HepG2 (cell line): Measurements from ENCODE around the gene CCDC174.

Source experiments
- ARNT ChIP-seq: fragments of 450-650 bp; IDR thresholded peaks from 2 replicates; pipeline ENCODE4 v1.6.1; 2017
- DPF2 ChIP-seq: sonication (generic); formaldehyde crosslinking; IDR thresholded peaks from 2 replicates; pipeline ENCODE4 v1.4.0; 2020; ENCODE audit warnings: mild to moderate bottlenecking, low read depth, missing genetic modification reagents, borderline replicate concordance
- EZH2 ChIP-seq: conservative IDR thresholded peaks from 2 replicates; pipeline ENCODE4 v1.6.1; 2012; ENCODE audit warnings: mild to moderate bottlenecking, low read depth, low read length, moderate library complexity
- MXI1 ChIP-seq: IDR thresholded peaks from 3 replicates; pipeline ENCODE4 v1.6.1; 2012; ENCODE audit warnings: low read depth, low read length, inconsistent platforms, borderline replicate concordance
- PHF21A ChIP-seq: sonication (generic); formaldehyde crosslinking; IDR thresholded peaks from 2 replicates; pipeline ENCODE4 v1.5.0; 2020; ENCODE audit warnings: mild to moderate bottlenecking, missing genetic modification reagents
- POLR2A ChIP-seq, 2 experiments: IDR thresholded peaks; 2 replicates each; pipeline ENCODE4 v1.6.1; 2011; ENCODE audit warnings: low read depth in 2 of 2, low read length in 2 of 2, mild to moderate bottlenecking in 1 of 2, moderate library complexity in 1 of 2; ENCODE audit not compliant: insufficient read depth in 1 of 2
- REST ChIP-seq, 2 experiments: IDR thresholded peaks; 2 replicates each; pipeline ENCODE4 v1.6.1; 2011 to 2012; ENCODE audit warnings: low read length in 2 of 2, borderline replicate concordance in 1 of 2, low read depth in 1 of 2, mild to moderate bottlenecking in 1 of 2, moderate library complexity in 1 of 2
- ZBTB21 ChIP-seq: sonication (generic); formaldehyde crosslinking; IDR thresholded peaks from 2 replicates; pipeline ENCODE4 v1.4.0; 2020; ENCODE audit warnings: missing genetic modification reagents
- ZNF274 ChIP-seq: sonication (generic); formaldehyde crosslinking; IDR thresholded peaks from 2 replicates; pipeline ENCODE4 v1.5.1; 2020; ENCODE audit warnings: mild to moderate bottlenecking, missing genetic modification reagents
- ZNF552 ChIP-seq: sonication (generic); formaldehyde crosslinking; IDR thresholded peaks from 2 replicates; pipeline ENCODE4 v1.9.0; 2022; ENCODE audit warnings: missing genetic modification reagents, mild to moderate bottlenecking, borderline replicate concordance
- TF ChIP-seq, protein P1 (sequence below): IDR thresholded peaks from 2 replicates; pipeline ENCODE4 v1.6.1; 2012; ENCODE audit warnings: inconsistent platforms
- TF ChIP-seq, protein P2 (sequence below): IDR thresholded peaks from 2 replicates; pipeline ENCODE4 v1.6.1; 2016; ENCODE audit warnings: low read depth, missing genetic modification reagents, missing compliant biosample characterization

DNA sequence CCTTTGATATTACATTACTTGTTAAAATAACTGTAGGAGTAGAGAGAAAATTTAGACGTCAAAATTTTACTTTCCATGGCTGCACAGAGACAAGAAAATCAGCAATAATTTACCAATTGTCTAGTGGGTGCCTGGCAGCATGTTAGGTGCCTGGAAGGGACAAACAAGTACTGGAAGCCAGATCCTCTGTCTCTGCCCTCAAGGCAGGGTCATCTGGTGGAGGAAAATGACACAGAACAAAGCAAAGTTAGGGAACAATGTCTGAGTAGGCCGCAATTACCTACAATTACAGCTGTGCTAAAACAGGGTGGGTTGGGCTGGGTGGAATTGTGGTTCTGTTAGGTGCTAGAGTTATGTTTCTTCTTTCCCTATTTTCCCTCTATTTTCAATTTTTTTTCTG, 7.4 kb downstream of the CCDC174 start:
- TF ChIP-seq POLR2A (IDR thresholded peaks at IDR 0.05; ENCODE audit: insufficient read depth in 1 of 2, low read depth in 2 of 2, low read length in 2 of 2) (no peak), ZBTB21 (CRISPR knock-in tag) (no peak), ZNF552 (CRISPR knock-in tag) (no peak), DPF2 (no peak), ARNT (no peak), MXI1 (no peak), EZH2 (no peak), ZNF274 (CRISPR knock-in tag) (no peak), PHF21A (CRISPR knock-in tag) (no peak), REST (IDR thresholded peaks at IDR 0.05; ENCODE audit: borderline replicate concordance in 1 of 2, low read depth in 1 of 2, low read length in 2 of 2) (no peak)
- TF ChIP-seq, protein P1, sequence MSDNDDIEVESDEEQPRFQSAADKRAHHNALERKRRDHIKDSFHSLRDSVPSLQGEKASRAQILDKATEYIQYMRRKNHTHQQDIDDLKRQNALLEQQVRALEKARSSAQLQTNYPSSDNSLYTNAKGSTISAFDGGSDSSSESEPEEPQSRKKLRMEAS: no peak
- TF ChIP-seq, protein P2, sequence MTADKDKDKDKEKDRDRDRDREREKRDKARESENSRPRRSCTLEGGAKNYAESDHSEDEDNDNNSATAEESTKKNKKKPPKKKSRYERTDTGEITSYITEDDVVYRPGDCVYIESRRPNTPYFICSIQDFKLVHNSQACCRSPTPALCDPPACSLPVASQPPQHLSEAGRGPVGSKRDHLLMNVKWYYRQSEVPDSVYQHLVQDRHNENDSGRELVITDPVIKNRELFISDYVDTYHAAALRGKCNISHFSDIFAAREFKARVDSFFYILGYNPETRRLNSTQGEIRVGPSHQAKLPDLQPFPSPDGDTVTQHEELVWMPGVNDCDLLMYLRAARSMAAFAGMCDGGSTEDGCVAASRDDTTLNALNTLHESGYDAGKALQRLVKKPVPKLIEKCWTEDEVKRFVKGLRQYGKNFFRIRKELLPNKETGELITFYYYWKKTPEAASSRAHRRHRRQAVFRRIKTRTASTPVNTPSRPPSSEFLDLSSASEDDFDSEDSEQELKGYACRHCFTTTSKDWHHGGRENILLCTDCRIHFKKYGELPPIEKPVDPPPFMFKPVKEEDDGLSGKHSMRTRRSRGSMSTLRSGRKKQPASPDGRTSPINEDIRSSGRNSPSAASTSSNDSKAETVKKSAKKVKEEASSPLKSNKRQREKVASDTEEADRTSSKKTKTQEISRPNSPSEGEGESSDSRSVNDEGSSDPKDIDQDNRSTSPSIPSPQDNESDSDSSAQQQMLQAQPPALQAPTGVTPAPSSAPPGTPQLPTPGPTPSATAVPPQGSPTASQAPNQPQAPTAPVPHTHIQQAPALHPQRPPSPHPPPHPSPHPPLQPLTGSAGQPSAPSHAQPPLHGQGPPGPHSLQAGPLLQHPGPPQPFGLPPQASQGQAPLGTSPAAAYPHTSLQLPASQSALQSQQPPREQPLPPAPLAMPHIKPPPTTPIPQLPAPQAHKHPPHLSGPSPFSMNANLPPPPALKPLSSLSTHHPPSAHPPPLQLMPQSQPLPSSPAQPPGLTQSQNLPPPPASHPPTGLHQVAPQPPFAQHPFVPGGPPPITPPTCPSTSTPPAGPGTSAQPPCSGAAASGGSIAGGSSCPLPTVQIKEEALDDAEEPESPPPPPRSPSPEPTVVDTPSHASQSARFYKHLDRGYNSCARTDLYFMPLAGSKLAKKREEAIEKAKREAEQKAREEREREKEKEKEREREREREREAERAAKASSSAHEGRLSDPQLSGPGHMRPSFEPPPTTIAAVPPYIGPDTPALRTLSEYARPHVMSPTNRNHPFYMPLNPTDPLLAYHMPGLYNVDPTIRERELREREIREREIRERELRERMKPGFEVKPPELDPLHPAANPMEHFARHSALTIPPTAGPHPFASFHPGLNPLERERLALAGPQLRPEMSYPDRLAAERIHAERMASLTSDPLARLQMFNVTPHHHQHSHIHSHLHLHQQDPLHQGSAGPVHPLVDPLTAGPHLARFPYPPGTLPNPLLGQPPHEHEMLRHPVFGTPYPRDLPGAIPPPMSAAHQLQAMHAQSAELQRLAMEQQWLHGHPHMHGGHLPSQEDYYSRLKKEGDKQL: no peak
